Neutrophil (primary cell): ENCODE measurements around the gene CBX6.

Experiments
- H3K27ac ChIP-seq: fragments of 200-600 bp; sonication (generic); 2 replicates; pipeline ENCODE4 v1.5.1; 2016; ENCODE audit warnings: mild to moderate bottlenecking, moderate library complexity
- H3K27me3 ChIP-seq: fragments of 200-600 bp; sonication (generic); 2 replicates; pipeline ENCODE4 v1.6.0; 2016; ENCODE audit warnings: mild to moderate bottlenecking
- H3K36me3 ChIP-seq: fragments of 200-600 bp; sonication (generic); 2 replicates; pipeline ENCODE4 v1.5.1; 2017
- H3K4me1 ChIP-seq, 2 experiments: fragments of 200-600 bp in 1 of 2; sonication (generic) in 1 of 2; 1 replicate in 1 of 2; 2 replicates in 1 of 2; pipeline versions ENCODE4 v1.5.1 to v1.6.1; 2013 to 2016; ENCODE audit warnings: low read depth in 1 of 2, low read length in 1 of 2, mild to moderate bottlenecking in 1 of 2, moderate library complexity in 1 of 2; ENCODE audit not compliant: control insufficient read depth in 1 of 2, insufficient read depth in 1 of 2
- H3K4me3 ChIP-seq, 2 experiments: fragments of 200-600 bp in 1 of 2; sonication (generic) in 1 of 2; 1 replicate in 1 of 2; 2 replicates in 1 of 2; pipeline ENCODE4 v1.5.1; 2013 to 2016; ENCODE audit warnings: low read depth in 1 of 2, low read length in 1 of 2, mild to moderate bottlenecking in 1 of 2, moderate library complexity in 1 of 2
- H3K9me3 ChIP-seq: fragments of 200-600 bp; sonication (generic); 2 replicates; pipeline ENCODE4 v1.5.1; 2016
- CTCF ChIP-seq: fragments of 200-600 bp; sonication (generic); IDR thresholded peaks from 2 replicates; pipeline ENCODE4 v1.5.1; 2016; ENCODE audit warnings: antibody characterized with exemption

The CBX6 gene

GRCh38 chr22:38823637-38824036 is 48.4 kb downstream of the CBX6 start:
- no peak overlapping the region for H3K27ac ChIP-seq
- H3K27me3 ChIP-seq: no peaks in the 10 kb centered on the region
- no peaks in the 10 kb centered on the region for H3K9me3 ChIP-seq
- no peak overlapping the region for H3K4me3 ChIP-seq
- TF ChIP-seq CTCF: no peak
- H3K4me1 ChIP-seq: no peaks in the 10 kb centered on the region
- H3K36me3 ChIP-seq: no peaks in the 10 kb centered on the region

GRCh38 chr22:38823076-38823475 is 48.9 kb downstream of the CBX6 start:
- Histone ChIP-seq H3K9me3 (no peaks in the 10 kb centered on the region), H3K27ac (no peak overlapping the region), H3K36me3 (no peaks in the 10 kb centered on the region), H3K27me3 (peaks cover 2% of the 10 kb centered on the region), H3K4me1 (no peaks in the 10 kb centered on the region), H3K4me3 (no peak overlapping the region)
- TF ChIP-seq CTCF: no peak

- Histone ChIP-seq H3K27me3 (peaks cover 22% of the 10 kb centered on the region), H3K9me3 (no peaks in the 10 kb centered on the region), H3K4me3 (no peak overlapping the region), H3K27ac (no peak overlapping the region), H3K4me1 (no peaks in the 10 kb centered on the region), H3K36me3 (no peaks in the 10 kb centered on the region)
- TF ChIP-seq CTCF: no peak
These were observed 52.0 kb downstream of the CBX6 start for GRCh38 chr22:38820020-38820419.

GRCh38 chr22:38819387-38819940 is 52.6 kb downstream of the CBX6 start:
- Histone ChIP-seq H3K9me3 (no peaks in the 10 kb centered on the region), H3K27me3 (peaks cover 28% of the 10 kb centered on the region), H3K4me1 (no peaks in the 10 kb centered on the region), H3K27ac (no peak overlapping the region), H3K36me3 (no peaks in the 10 kb centered on the region), H3K4me3 (no peak overlapping the region)
- no peak for TF ChIP-seq CTCF

- TF ChIP-seq CTCF: no peak
These were observed 54.8 kb downstream of the CBX6 start for GRCh38 chr22:38817196-38817595.

GRCh38 chr22:38815842-38816241 is 56.2 kb downstream of the CBX6 start:
- Histone ChIP-seq H3K9me3 (no peaks in the 10 kb centered on the region), H3K27me3 (peaks cover 56% of the 10 kb centered on the region)

More at GRCh38 chr22:38817196-38817595, 54.8 kb downstream of the CBX6 start:
- Histone ChIP-seq H3K27me3 (peaks cover 48% of the 10 kb centered on the region), H3K9me3 (no peaks in the 10 kb centered on the region), H3K4me1 (no peaks in the 10 kb centered on the region), H3K36me3 (no peaks in the 10 kb centered on the region), H3K27ac (no peak overlapping the region), H3K4me3 (no peak overlapping the region)

More at GRCh38 chr22:38815842-38816241, 56.2 kb downstream of the CBX6 start:
- Histone ChIP-seq H3K36me3 (no peaks in the 10 kb centered on the region), H3K4me3 (no peak overlapping the region), H3K27ac (no peak overlapping the region), H3K4me1 (no peaks in the 10 kb centered on the region)
- no peak for TF ChIP-seq CTCF
